ENCODE results near the gene CELA2B. TPM values are rescaled to one million over a fixed set of nuclear protein-coding genes. Genes with fewer than 3 reads are reported as not detected.

Gene CELA2B
- total and polyA plus RNA-seq, 10 of the 15 experiments (the other 5 are each of a cell fraction or from before 2014, with no cell fraction given): not detected

- H3K27me3 ChIP-seq (replicated peaks in 1 of 2; ENCODE audit: control insufficient read depth in 2 of 2, insufficient read depth in 2 of 2, low read length in 1 of 2): no peaks in the 10 kb centered on the region; a peak in 1 of 4 replicates
- no TSS peak for BruUV-seq (replicated peaks)
- FAIRE-seq (no peak), DNase-seq (ENCODE audit: low read depth, low spot score) (no peak), ATAC-seq (no peak)
- intact Hi-C loops (cut with micrococcal nuclease; ENCODE audit: unreplicated experiment) (no loop called here), in situ Hi-C loops (cut with MboI) (no loop called here)
- no peaks in the 10 kb centered on the region for H3K79me2 ChIP-seq (ENCODE audit: control insufficient read depth, insufficient read depth, low read length)
- no peaks in the 10 kb centered on the region for H4K20me1 ChIP-seq (ENCODE audit: control insufficient read depth, insufficient read depth)
- no peak overlapping the region for H3K27ac ChIP-seq (ENCODE audit: control insufficient read depth, insufficient read depth)
- H3K9ac ChIP-seq (ENCODE audit: control insufficient read depth, insufficient read depth, low read length): no peak overlapping the region
- TF ChIP-seq YY1 (IDR thresholded peaks at IDR 0.05; ENCODE audit: low read depth, low read length) (no peak), FOXM1 (IDR thresholded peaks at IDR 0.05; ENCODE audit: low read depth, low read length) (no peak), MYC (IDR thresholded peaks at IDR 0.05; ENCODE audit: insufficient read depth, insufficient read length, insufficient replicate concordance, low read length, severe bottlenecking) (no peak), NFXL1 (IDR thresholded peaks at IDR 0.05; ENCODE audit: borderline replicate concordance) (no peak), KLF5 (IDR thresholded peaks at IDR 0.05; ENCODE audit: partially characterized antibody) (no peak), ZNF592 (IDR thresholded peaks at IDR 0.05) (no peak), CHD4 (IDR thresholded peaks at IDR 0.05) (no peak), MTA3 (IDR thresholded peaks at IDR 0.05; ENCODE audit: borderline replicate concordance, low read length) (no peak)
- TF ChIP-seq, protein P1, sequence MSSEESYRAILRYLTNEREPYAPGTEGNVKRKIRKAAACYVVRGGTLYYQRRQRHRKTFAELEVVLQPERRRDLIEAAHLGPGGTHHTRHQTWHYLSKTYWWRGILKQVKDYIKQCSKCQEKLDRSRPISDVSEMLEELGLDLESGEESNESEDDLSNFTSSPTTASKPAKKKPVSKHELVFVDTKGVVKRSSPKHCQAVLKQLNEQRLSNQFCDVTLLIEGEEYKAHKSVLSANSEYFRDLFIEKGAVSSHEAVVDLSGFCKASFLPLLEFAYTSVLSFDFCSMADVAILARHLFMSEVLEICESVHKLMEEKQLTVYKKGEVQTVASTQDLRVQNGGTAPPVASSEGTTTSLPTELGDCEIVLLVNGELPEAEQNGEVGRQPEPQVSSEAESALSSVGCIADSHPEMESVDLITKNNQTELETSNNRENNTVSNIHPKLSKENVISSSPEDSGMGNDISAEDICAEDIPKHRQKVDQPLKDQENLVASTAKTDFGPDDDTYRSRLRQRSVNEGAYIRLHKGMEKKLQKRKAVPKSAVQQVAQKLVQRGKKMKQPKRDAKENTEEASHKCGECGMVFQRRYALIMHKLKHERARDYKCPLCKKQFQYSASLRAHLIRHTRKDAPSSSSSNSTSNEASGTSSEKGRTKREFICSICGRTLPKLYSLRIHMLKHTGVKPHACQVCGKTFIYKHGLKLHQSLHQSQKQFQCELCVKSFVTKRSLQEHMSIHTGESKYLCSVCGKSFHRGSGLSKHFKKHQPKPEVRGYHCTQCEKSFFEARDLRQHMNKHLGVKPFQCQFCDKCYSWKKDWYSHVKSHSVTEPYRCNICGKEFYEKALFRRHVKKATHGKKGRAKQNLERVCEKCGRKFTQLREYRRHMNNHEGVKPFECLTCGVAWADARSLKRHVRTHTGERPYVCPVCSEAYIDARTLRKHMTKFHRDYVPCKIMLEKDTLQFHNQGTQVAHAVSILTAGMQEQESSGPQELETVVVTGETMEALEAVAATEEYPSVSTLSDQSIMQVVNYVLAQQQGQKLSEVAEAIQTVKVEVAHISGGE (CRISPR knock-in tag; IDR thresholded peaks at IDR 0.05): no peak
- 34% methylated on average over 5 of the region's 5 CpGs for WGBS (ENCODE audit: insufficient coverage, insufficient replicate concordance, low lambda C conversion rate, missing lambda C conversion rate)
- ChIA-PET SMC1A (ENCODE audit: uncharacterized antibody, unreplicated experiment) (no interaction called here), CTCF (no interaction called here), POLR2A (no interaction called here), RAD21 (ENCODE audit: unreplicated experiment) (no interaction called here)
- H3K36me3 ChIP-seq (ENCODE audit: control insufficient read depth in 2 of 2, insufficient read depth in 2 of 2, low read length in 1 of 2): no peaks in the 10 kb centered on the region
- no peaks in the 10 kb centered on the region for H3K9me3 ChIP-seq (replicated peaks; ENCODE audit: control insufficient read depth, insufficient read depth, low read length)
- no peak overlapping the region for H3K4me3 ChIP-seq
- no peaks in the 10 kb centered on the region for H3K4me1 ChIP-seq (ENCODE audit: control insufficient read depth, insufficient read depth, low read length)
- no peak overlapping the region for H2AFZ ChIP-seq (ENCODE audit: control insufficient read depth, low read depth, low read length)
- no peak overlapping the region for H3K4me2 ChIP-seq (ENCODE audit: control insufficient read depth, insufficient read depth)
Observed at GRCh38 chr1:15443281-15443680, 32.6 kb upstream of the CELA2B start.

Measured in GM12878 (cell line).